HepG2 (cell line): ENCODE data around the gene NSL1. TPM values are rescaled to one million over a fixed set of nuclear protein-coding genes. Genes with fewer than 3 reads are reported as not detected.

Source experiments
- ATAD3A ChIP-seq: sonication (generic); formaldehyde crosslinking; IDR thresholded peaks from 2 replicates; pipeline ENCODE4 v1.4.0; 2020; ENCODE audit warnings: missing genetic modification reagents
- BRD4 ChIP-seq: sonication (generic); formaldehyde crosslinking; IDR thresholded peaks from 2 replicates; pipeline ENCODE4 v1.4.0; 2020; ENCODE audit warnings: missing genetic modification reagents
- FOSL1 ChIP-seq: sonication (generic); formaldehyde crosslinking; IDR thresholded peaks from 2 replicates; pipeline ENCODE4 v1.9.0; 2021; ENCODE audit warnings: missing genetic modification reagents, borderline replicate concordance
- HNRNPH1 ChIP-seq: fragments of 200-400 bp; formaldehyde crosslinking; optimal IDR thresholded peaks from 2 replicates; pipeline ENCODE3; 2017; ENCODE audit warnings: mild to moderate bottlenecking, low read depth, low read length
- KDM4B ChIP-seq: sonication (generic); formaldehyde crosslinking; IDR thresholded peaks from 2 replicates; pipeline ENCODE4 v1.4.0; 2020; ENCODE audit warnings: missing genetic modification reagents
- KDM5B ChIP-seq: sonication (generic); formaldehyde crosslinking; IDR thresholded peaks from 2 replicates; pipeline ENCODE4 v1.4.0; 2020; ENCODE audit warnings: missing genetic modification reagents, mild to moderate bottlenecking, borderline replicate concordance
- MIXL1 ChIP-seq: IDR thresholded peaks from 2 replicates; pipeline ENCODE4 v1.6.1; 2016
- MXI1 ChIP-seq: IDR thresholded peaks from 3 replicates; pipeline ENCODE4 v1.6.1; 2012; ENCODE audit warnings: low read depth, low read length, inconsistent platforms, borderline replicate concordance
- NCOA1 ChIP-seq: sonication (generic); formaldehyde crosslinking; IDR thresholded peaks from 2 replicates; pipeline ENCODE4 v1.9.0; 2021; ENCODE audit warnings: missing genetic modification reagents
- NFRKB ChIP-seq: fragments of 450-650 bp; IDR thresholded peaks from 2 replicates; pipeline ENCODE4 v1.6.1; 2017
- RAD51 ChIP-seq: fragments of 450-650 bp; IDR thresholded peaks from 2 replicates; pipeline ENCODE4 v1.6.1; 2016; ENCODE audit warnings: borderline replicate concordance
- SOX6 ChIP-seq, 2 experiments: fragments of 450-650 bp in 1 of 2; sonication (generic) in 1 of 2; formaldehyde crosslinking in 1 of 2; IDR thresholded peaks; 2 replicates each; pipeline versions ENCODE4 v1.4.0 to v1.6.1; 2017 to 2020; ENCODE audit warnings: antibody characterized with exemption in 1 of 2, mild to moderate bottlenecking in 1 of 2, missing genetic modification reagents in 1 of 2
- TBP ChIP-seq: sonication (generic); formaldehyde crosslinking; IDR thresholded peaks from 2 replicates; pipeline ENCODE4 v1.5.0; 2020; ENCODE audit warnings: missing genetic modification reagents
- THRA ChIP-seq: sonication (generic); formaldehyde crosslinking; IDR thresholded peaks from 2 replicates; pipeline ENCODE4 v1.4.0; 2020; ENCODE audit warnings: missing genetic modification reagents, borderline replicate concordance
- U2AF2 ChIP-seq: fragments of 200-400 bp; formaldehyde crosslinking; IDR thresholded peaks from 2 replicates; pipeline ENCODE4 v1.6.1; 2017; ENCODE audit warnings: low read depth, mild to moderate bottlenecking, low read length
- ZBTB38 ChIP-seq: sonication (generic); formaldehyde crosslinking; IDR thresholded peaks from 2 replicates; pipeline ENCODE4 v1.5.1; 2020; ENCODE audit warnings: mild to moderate bottlenecking, missing genetic modification reagents
- ZNF12 ChIP-seq: sonication (generic); formaldehyde crosslinking; IDR thresholded peaks from 2 replicates; pipeline ENCODE4 v1.5.0; 2020; ENCODE audit warnings: missing genetic modification reagents
- ZNF280D ChIP-seq: sonication (generic); formaldehyde crosslinking; IDR thresholded peaks from 2 replicates; pipeline ENCODE4 v1.5.1; 2020; ENCODE audit warnings: mild to moderate bottlenecking, missing genetic modification reagents
- ZNF30 ChIP-seq: sonication (generic); formaldehyde crosslinking; IDR thresholded peaks from 2 replicates; pipeline ENCODE4 v1.5.0; 2020; ENCODE audit warnings: mild to moderate bottlenecking, missing genetic modification reagents
- ZNF562 ChIP-seq: sonication (generic); formaldehyde crosslinking; IDR thresholded peaks from 2 replicates; pipeline ENCODE4 v1.8.0; 2022; ENCODE audit warnings: missing genetic modification reagents, borderline replicate concordance
- ZNF567 ChIP-seq: sonication (generic); formaldehyde crosslinking; IDR thresholded peaks from 2 replicates; pipeline ENCODE4 v1.8.1; 2023; ENCODE audit warnings: mild to moderate bottlenecking, missing genetic modification reagents, borderline replicate concordance
- ZNF589 ChIP-seq: sonication (generic); formaldehyde crosslinking; conservative IDR thresholded peaks from 2 replicates; pipeline ENCODE4 v1.8.0; 2022; ENCODE audit warnings: mild to moderate bottlenecking, moderate library complexity, missing genetic modification reagents
- ZNF713 ChIP-seq: sonication (generic); formaldehyde crosslinking; IDR thresholded peaks from 2 replicates; pipeline ENCODE4 v1.4.0; 2020; ENCODE audit warnings: mild to moderate bottlenecking, missing genetic modification reagents
- ZNF761 ChIP-seq: sonication (generic); formaldehyde crosslinking; conservative IDR thresholded peaks from 2 replicates; pipeline ENCODE4 v1.4.0; 2020; ENCODE audit warnings: mild to moderate bottlenecking, missing genetic modification reagents
- ZNF773 ChIP-seq: sonication (generic); formaldehyde crosslinking; IDR thresholded peaks from 2 replicates; pipeline ENCODE4 v1.4.0; 2020; ENCODE audit warnings: missing genetic modification reagents, borderline replicate concordance
- polyA plus RNA-seq, 8 experiments: library from polyadenylated mRNA; depleted of rRNA in 3 of 8; stranded (reverse) in 7 of 8; unstranded in 1 of 8; fragments of >200 nt; fragmentation: Illumina TruSeq in 4 of 8; extraction: Trizol in 4 of 8; gene quantifications; 2 replicates each; pipeline versions ENCODE4 v1.2.1 to v1.2.3, GENCODE V29; 2011 to 2016; ENCODE audit warnings: low read depth in 4 of 8, missing spikeins in 1 of 8, mixed read lengths in 1 of 8; ENCODE audit not compliant: insufficient read depth in 1 of 8
- total RNA-seq, 5 experiments: library from RNA; depleted of rRNA; stranded (reverse); fragments of >200 nt; fragmentation: Illumina TruSeq; extraction: Trizol; gene quantifications; 2 replicates each; pipeline ENCODE4 v1.2.3, GENCODE V29; 2016; ENCODE audit warnings: low read depth in 1 of 5

The NSL1 gene
- total and polyA plus RNA-seq, 2 of the 13 experiments (the other 11 are each of a cell fraction or from before 2014, with no cell fraction given): 34.5 to 77.4 TPM

DNA sequence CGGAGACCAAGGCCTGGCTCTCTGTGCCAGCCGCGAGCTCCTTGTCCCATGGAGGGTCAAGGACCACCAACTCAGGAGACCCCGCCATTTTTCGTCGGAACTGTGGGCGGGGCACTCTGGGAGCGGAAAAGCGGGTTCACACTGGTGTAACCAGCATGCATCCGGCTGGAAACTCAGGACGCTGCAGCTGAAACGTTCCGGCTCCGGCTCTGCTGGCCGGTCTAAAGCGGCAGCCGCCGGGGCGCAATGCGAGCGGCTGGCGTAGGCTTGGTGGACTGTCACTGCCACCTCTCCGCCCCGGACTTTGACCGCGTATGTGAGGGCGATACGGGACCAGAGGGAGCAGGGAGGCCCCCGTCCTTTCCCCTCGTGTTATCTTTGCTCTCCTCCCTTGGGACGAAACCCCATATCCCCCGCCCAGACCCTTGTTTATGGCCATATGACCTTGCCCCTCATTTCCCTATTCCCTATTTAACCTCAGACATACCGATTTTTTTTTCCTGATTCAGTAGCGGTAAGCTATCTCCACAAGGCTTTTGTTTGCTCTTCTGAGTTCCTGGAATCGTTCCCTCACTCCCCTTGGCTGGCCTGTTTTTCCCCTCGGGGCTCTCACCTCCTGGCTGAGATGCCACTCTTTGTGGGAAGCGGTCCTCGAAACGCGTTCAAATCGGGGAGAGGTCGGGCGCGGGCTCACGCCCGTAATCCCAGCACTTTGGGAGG lies at the start of gene NSL1, which contains the start of gene TATDN3 (continued):
- TF ChIP-seq ZNF280D (peak; percentile 98), TBP (CRISPR knock-in tag) (no peak), FOSL1 (CRISPR knock-in tag) (no peak), NCOA1 (CRISPR knock-in tag) (peak; percentile 50; the same call in 1 of the 2 replicates), MXI1 (peak; percentile 90), ZNF567 (CRISPR knock-in tag) (peak; percentile 38; the same call in 1 of the 2 replicates), ZNF713 (no peak), U2AF2 (no peak), BRD4 (CRISPR knock-in tag) (peak; percentile 92), ZNF773 (CRISPR knock-in tag) (no peak), ATAD3A (CRISPR knock-in tag) (0 out of 2 replicates have a peak, but pooled peaks have one; percentile 39), MIXL1 (CRISPR knock-in tag) (peak; percentile 86), NFRKB (0 out of 2 replicates have a peak, but pooled peaks have one; percentile 33), ZNF562 (no peak; the same call in 1 of the 2 replicates), KDM5B (no peak; the same call in 1 of the 2 replicates), RAD51 (no peak), ZNF30 (no peak), HNRNPH1 (no peak), ZNF589 (peak; percentile 97), THRA (CRISPR knock-in tag) (peak; percentile 84; the same call in 1 of the 2 replicates), ZNF761 (CRISPR knock-in tag) (peak; percentile 97), ZBTB38 (peak; percentile 92), ZNF12 (CRISPR knock-in tag) (peak; percentile 81), KDM4B (CRISPR knock-in tag) (peak; percentile 92; the same call in 1 of the 2 replicates), SOX6 (IDR thresholded peaks at IDR 0.05) (no peak), SOX6 (CRISPR knock-in tag; IDR thresholded peaks at IDR 0.05) (peak; percentile 93)
